ENCODE results near the gene FGD3. TPM values are rescaled to one million over a fixed set of nuclear protein-coding genes. Genes with fewer than 3 reads are reported as not detected.

Gene FGD3
- polyA plus RNA-seq, 1 donor (not counting 4 experiments of a cell fraction or from before 2014, with no cell fraction given) = 0.21 TPM

DNA sequence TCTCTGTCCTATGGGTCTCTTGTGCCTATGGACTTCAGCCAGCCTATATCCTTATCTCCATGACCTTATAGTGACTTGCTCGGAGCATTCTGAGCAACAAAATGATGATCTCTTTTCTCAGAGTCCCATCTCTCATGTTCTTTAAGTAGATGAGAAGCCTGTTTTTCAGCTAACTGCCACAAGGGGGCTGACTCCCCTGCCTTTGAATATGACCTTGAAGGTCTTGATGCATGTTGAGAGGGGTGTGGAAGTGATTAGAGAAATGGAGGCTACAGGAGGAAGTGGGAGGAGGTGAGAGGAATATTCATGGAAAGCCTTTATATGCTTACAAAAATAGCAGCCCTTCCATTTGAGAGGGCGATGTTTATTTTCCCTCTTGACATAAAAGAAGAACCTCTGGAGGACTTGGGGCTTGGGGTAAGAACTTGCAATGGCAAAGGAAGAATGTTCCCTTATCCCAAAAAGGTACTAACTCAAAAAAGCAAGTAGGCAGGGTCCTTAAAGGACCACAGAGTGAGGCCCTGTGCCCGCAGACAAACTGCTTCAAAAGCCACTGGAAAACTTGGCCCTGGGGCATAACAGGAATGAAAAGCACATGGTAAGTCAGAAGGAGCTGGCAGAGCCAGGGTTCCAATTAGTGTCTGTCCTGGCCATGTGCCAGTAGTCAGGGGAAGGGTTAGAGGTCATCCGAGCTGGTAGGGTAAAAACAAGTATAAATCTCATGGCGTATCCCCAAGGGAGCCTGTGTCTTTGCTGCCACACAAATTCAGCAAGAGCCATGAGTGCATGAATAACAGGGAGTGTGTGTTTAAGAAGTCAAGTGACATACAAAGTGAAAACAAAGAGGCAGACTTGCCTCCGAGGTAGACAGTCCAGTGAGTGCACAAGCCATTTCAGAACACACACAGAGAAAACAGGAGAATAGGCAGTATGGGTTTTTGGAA is 39.1 kb downstream of the FGD3 start:
- no peaks in the 10 kb centered on the region for H4K20me1 ChIP-seq (ENCODE audit: control insufficient read depth, extremely low read depth, insufficient read depth, low read length)
- FAIRE-seq = no peak
- H2AFZ ChIP-seq (ENCODE audit: control insufficient read depth, low read length) = no peak overlapping the region
- dilution Hi-C loops (cut with MboI; ENCODE audit: extremely low pct_ligation_motif_present, low sequenced_read_pairs) = no loop called here
- H3K79me2 ChIP-seq (ENCODE audit: control insufficient read depth, insufficient read depth, low read length) = no peaks in the 10 kb centered on the region
- DNase-seq (ENCODE audit: low read depth, low spot score) = no peak
- TF ChIP-seq, protein P1, sequence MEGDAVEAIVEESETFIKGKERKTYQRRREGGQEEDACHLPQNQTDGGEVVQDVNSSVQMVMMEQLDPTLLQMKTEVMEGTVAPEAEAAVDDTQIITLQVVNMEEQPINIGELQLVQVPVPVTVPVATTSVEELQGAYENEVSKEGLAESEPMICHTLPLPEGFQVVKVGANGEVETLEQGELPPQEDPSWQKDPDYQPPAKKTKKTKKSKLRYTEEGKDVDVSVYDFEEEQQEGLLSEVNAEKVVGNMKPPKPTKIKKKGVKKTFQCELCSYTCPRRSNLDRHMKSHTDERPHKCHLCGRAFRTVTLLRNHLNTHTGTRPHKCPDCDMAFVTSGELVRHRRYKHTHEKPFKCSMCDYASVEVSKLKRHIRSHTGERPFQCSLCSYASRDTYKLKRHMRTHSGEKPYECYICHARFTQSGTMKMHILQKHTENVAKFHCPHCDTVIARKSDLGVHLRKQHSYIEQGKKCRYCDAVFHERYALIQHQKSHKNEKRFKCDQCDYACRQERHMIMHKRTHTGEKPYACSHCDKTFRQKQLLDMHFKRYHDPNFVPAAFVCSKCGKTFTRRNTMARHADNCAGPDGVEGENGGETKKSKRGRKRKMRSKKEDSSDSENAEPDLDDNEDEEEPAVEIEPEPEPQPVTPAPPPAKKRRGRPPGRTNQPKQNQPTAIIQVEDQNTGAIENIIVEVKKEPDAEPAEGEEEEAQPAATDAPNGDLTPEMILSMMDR (optimal IDR thresholded peaks at IDR 0.05 in 1 of 3, IDR thresholded peaks at IDR 0.05 in 1 of 3, conservative IDR thresholded peaks at IDR 0.05 in 1 of 3; ENCODE audit: extremely low read depth in 1 of 3, insufficient read depth in 2 of 3, low read length in 3 of 3) = peak; percentile 16 to 45 (median 27)
- TF ChIP-seq EZH2 (IDR thresholded peaks at IDR 0.05; ENCODE audit: low read length) = no peak
- no peak overlapping the region for H3K27ac ChIP-seq (ENCODE audit: control insufficient read depth, insufficient read depth, low read length)
- no peak overlapping the region for H3K9ac ChIP-seq (ENCODE audit: control insufficient read depth, extremely low read depth, insufficient read depth, low read length)
- H3K9me3 ChIP-seq (ENCODE audit: control insufficient read depth, low read depth, low read length) = peaks cover 3% of the 10 kb centered on the region
- no peak overlapping the region for H3K4me2 ChIP-seq (ENCODE audit: control insufficient read depth, extremely low read depth, insufficient read depth, low read depth, low read length)
- no peaks in the 10 kb centered on the region for H3K36me3 ChIP-seq (ENCODE audit: control insufficient read depth in 2 of 2, extremely low read depth in 1 of 2, insufficient read depth in 2 of 2, low read length in 2 of 2)
- no peaks in the 10 kb centered on the region for H3K27me3 ChIP-seq (ENCODE audit: control insufficient read depth, extremely low read depth, insufficient read depth, low read length)
- H3K4me1 ChIP-seq (ENCODE audit: control insufficient read depth, extremely low read depth, insufficient read depth, low read length) = peaks cover 10% of the 10 kb centered on the region
- H3K9me1 ChIP-seq (ENCODE audit: control insufficient read depth, extremely low read depth, insufficient read depth, low read length) = no peaks in the 10 kb centered on the region
- H3K4me3 ChIP-seq (ENCODE audit: control insufficient read depth in 2 of 3, extremely low read depth in 1 of 3, insufficient read depth in 2 of 3, low read depth in 1 of 3, low read length in 3 of 3) = no peak overlapping the region

DNA sequence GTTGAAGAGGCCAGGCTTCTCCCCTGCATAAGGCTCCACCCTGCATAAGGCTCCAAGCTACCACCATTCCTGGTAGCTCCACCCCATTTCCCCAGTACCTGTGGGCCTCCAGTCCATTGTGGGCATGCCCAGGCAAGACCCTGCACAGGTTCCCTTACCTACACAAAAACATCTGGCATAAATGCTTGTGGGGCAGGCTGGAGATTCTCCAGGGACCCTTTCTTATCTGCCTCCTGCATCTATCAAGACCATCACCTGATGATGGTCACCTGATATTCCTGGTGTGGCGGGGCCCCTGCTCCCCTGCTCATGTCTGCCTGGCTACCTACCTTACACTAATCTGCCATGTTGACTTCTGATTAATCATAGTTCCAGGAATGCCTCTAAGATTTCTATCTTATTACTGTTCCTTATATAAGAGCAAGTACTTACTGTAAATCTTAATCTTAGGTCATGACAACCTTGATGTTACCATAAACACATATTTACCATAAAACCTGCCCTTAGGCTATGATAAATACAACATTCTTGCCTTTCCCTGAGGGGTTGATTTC is 41.0 kb downstream of the FGD3 start:
- no peaks in the 10 kb centered on the region for H3K36me3 ChIP-seq (ENCODE audit: control insufficient read depth in 2 of 2, extremely low read depth in 1 of 2, insufficient read depth in 2 of 2, low read length in 2 of 2)
- H3K27me3 ChIP-seq (ENCODE audit: control insufficient read depth, extremely low read depth, insufficient read depth, low read length) = no peaks in the 10 kb centered on the region
- H3K4me2 ChIP-seq (ENCODE audit: control insufficient read depth, extremely low read depth, insufficient read depth, low read depth, low read length) = peak overlapping the region; percentile 44
- H3K4me1 ChIP-seq (ENCODE audit: control insufficient read depth, extremely low read depth, insufficient read depth, low read length) = peaks cover 10% of the 10 kb centered on the region
- TF ChIP-seq, protein P1 (optimal IDR thresholded peaks at IDR 0.05 in 1 of 3, IDR thresholded peaks at IDR 0.05 in 1 of 3, conservative IDR thresholded peaks at IDR 0.05 in 1 of 3; ENCODE audit: extremely low read depth in 1 of 3, insufficient read depth in 2 of 3, low read length in 3 of 3) = no peak
- TF ChIP-seq EZH2 (IDR thresholded peaks at IDR 0.05; ENCODE audit: low read length) = no peak
- no peak overlapping the region for H3K4me3 ChIP-seq (ENCODE audit: control insufficient read depth in 2 of 3, extremely low read depth in 1 of 3, insufficient read depth in 2 of 3, low read depth in 1 of 3, low read length in 3 of 3)
- H4K20me1 ChIP-seq (ENCODE audit: control insufficient read depth, extremely low read depth, insufficient read depth, low read length) = no peaks in the 10 kb centered on the region
- dilution Hi-C loops (cut with MboI; ENCODE audit: extremely low pct_ligation_motif_present, low sequenced_read_pairs) = no loop called here
- H2AFZ ChIP-seq (ENCODE audit: control insufficient read depth, low read length) = peak overlapping the region; percentile 84
- H3K9me3 ChIP-seq (ENCODE audit: control insufficient read depth, low read depth, low read length) = peaks cover 3% of the 10 kb centered on the region
- FAIRE-seq = peak; percentile 81
- DNase-seq (ENCODE audit: low read depth, low spot score) = peak; percentile 78
- no peaks in the 10 kb centered on the region for H3K79me2 ChIP-seq (ENCODE audit: control insufficient read depth, insufficient read depth, low read length)
- H3K9me1 ChIP-seq (ENCODE audit: control insufficient read depth, extremely low read depth, insufficient read depth, low read length) = no peaks in the 10 kb centered on the region
- H3K9ac ChIP-seq (ENCODE audit: control insufficient read depth, extremely low read depth, insufficient read depth, low read length) = no peak overlapping the region
- H3K27ac ChIP-seq (ENCODE audit: control insufficient read depth, insufficient read depth, low read length) = peak overlapping the region; percentile 78

All from keratinocyte (primary cell).